Muscle of leg (tissue), 9 donors: Measurements from ENCODE around the gene SPANXB1. TPM values are rescaled to one million over a fixed set of nuclear protein-coding genes. Genes with fewer than 3 reads are reported as not detected.

Experiments
- polyA plus RNA-seq, 8 donors: library from polyadenylated mRNA; unstranded; fragments of 120-200 nt; gene quantifications; one replicate each; pipeline versions ENCODE4 v1.2.1 to v1.2.3, GENCODE V29; 2013; ENCODE audit warnings: inconsistent platforms in 1 of 8, low replicate concordance in 1 of 8; ENCODE audit not compliant: insufficient read length in 8 of 8, insufficient read depth in 1 of 8
- total RNA-seq: library from RNA; stranded (reverse); fragments of 120-200 nt; gene quantifications from one replicate; pipeline ENCODE4 v1.2.4, GENCODE V29; 2013

SPANXB1 gene
- total and polyA plus RNA-seq, 9 donors, result not detected

Other genes with a start within 250 kb of the SPANXB1 start
- gene LDOC1, start 174.5 kb downstream of the SPANXB1 start, total RNA-seq, result 6.5 TPM
- 10 to 100 TPM; 37.1 to 53.2 (median 48.8) TPM for gene LDOC1, start 174.5 kb downstream of the SPANXB1 start, polyA plus RNA-seq
- gene SPANXC, start 239.9 kb downstream of the SPANXB1 start, total RNA-seq, result not detected
- not detected for gene SPANXC, start 239.9 kb downstream of the SPANXB1 start, polyA plus RNA-seq